Epithelial cell of proximal tubule (primary cell): ENCODE results near the gene ZNF565. TPM values are rescaled to one million over a fixed set of nuclear protein-coding genes. Genes with fewer than 3 reads are reported as not detected.
"Not testable (repeated sequence)": the region's sequence is repeated elsewhere in the genome, so short reads cannot be mapped to it uniquely, and the experiment has no call there.

ENCODE experiments used
- DNase-seq: peaks from one replicate; pipeline ENCODE4 v3.0.0-alpha.2; 2011; ENCODE audit warnings: low read depth
- H3K4me3 ChIP-seq: 2 replicates; pipeline ENCODE4 v1.5.1; 2011; ENCODE audit warnings: low read depth, mild to moderate bottlenecking, low read length
- total RNA-seq: library from RNA; depleted of rRNA; stranded (reverse); fragments of >200 nt; gene quantifications from 2 replicates; pipeline ENCODE4 v1.2.3, GENCODE V29; 2015
- TF ChIP-seq, protein P1 (sequence below): conservative IDR thresholded peaks from 2 replicates; pipeline ENCODE4 v1.5.1; 2012; ENCODE audit warnings: low read depth, mild to moderate bottlenecking, low read length

The ZNF565 gene
- total RNA-seq, 1 donor from 2014 or later: 0.98 TPM

DNA sequence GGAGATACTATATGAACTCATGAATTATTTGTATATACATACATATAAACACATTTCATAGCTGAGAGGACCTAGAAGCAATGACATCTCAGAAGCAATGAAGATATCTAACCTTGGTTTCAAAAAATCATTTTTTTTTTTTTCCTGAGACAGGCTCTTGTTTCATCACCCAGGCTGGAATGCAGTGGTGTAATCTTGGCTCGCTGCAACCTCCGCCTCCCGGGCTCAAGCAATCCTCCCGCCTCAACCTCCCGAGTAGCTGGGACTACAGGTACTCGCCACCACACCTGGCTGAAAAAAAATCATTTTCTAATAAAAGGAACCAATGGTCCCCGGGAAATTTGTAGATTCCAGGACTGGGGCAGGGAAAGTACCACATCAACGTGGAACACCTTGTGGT, 4.0 kb downstream of the ZNF565 start:
- TF ChIP-seq, protein P1, sequence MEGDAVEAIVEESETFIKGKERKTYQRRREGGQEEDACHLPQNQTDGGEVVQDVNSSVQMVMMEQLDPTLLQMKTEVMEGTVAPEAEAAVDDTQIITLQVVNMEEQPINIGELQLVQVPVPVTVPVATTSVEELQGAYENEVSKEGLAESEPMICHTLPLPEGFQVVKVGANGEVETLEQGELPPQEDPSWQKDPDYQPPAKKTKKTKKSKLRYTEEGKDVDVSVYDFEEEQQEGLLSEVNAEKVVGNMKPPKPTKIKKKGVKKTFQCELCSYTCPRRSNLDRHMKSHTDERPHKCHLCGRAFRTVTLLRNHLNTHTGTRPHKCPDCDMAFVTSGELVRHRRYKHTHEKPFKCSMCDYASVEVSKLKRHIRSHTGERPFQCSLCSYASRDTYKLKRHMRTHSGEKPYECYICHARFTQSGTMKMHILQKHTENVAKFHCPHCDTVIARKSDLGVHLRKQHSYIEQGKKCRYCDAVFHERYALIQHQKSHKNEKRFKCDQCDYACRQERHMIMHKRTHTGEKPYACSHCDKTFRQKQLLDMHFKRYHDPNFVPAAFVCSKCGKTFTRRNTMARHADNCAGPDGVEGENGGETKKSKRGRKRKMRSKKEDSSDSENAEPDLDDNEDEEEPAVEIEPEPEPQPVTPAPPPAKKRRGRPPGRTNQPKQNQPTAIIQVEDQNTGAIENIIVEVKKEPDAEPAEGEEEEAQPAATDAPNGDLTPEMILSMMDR: no peak
- no peak for DNase-seq
- H3K4me3 ChIP-seq: no peak overlapping the region

DNA sequence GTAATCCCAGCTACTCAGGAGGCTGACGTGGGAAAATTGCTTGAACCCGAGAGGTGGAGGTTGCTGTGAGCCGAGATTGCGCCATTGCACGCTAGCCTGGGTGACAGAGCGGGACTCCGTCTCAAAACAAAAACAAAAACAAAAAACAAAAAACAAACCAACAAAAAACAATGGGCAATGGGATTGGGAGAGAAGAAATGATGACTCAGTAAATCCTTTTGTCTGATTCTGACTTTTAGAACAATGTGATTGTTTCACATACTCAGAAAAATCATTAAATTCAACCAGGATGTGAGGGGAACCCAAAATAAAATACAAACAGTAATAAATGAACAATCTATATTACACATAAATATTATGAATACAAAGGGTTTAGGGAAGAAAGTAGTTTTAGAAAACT, 5.1 kb downstream of the ZNF565 start:
- TF ChIP-seq, protein P1: no peak
- no peak for DNase-seq
- no peak overlapping the region for H3K4me3 ChIP-seq

DNA sequence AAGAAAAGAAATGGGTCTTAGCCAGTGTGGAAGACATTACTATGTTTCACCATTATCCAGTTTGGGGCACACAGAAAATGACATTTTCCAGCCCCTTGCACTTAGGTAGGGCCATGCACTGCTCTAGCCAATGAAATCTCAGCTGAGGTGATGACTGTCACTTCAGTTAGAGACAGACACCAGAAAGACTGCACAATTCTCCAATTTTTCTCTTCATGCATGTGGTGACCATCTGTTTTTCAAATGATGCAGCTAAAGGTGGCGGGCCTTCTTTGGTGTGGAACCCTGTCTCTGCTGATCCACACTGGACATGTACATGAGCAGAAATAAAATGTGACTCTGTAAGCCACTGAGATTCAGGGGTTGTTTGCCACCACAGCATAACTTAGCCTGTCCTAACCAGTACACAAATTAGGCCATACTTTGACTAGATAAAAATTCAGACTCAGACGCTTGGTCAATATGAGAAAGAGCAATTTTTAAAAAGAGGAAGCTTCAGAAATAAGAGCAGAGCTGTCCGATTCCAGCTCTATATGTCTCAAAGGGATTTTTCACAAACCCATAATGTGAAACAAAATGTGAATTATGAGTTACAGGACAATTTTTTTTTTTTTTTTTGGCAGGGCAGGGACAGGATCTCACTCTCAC, 6.7 kb downstream of the ZNF565 start:
- no peak overlapping the region for H3K4me3 ChIP-seq
- TF ChIP-seq, protein P1: no peak
- no peak for DNase-seq

DNA sequence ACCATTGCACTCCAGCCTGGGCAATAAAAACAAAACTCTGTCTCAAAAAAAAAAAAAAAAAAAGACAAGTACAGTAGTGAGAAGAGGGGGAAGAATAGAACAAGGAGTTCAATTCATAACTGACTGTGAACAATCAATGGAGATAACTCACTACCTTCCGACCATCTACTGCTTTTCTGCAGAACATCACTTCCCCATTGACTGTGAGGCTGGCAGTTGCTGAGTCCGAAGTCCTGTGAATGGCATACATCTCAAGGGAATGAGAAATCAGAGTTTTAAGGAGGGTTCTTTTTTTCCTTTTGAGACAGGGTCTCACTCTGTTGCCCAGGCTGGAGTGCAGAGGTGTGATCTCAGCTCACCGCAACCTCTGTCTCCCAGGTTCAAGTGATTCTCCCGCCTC, 11.2 kb downstream of the ZNF565 start:
- DNase-seq: no peak
- no peak overlapping the region for H3K4me3 ChIP-seq
- TF ChIP-seq, protein P1: no peak

DNA sequence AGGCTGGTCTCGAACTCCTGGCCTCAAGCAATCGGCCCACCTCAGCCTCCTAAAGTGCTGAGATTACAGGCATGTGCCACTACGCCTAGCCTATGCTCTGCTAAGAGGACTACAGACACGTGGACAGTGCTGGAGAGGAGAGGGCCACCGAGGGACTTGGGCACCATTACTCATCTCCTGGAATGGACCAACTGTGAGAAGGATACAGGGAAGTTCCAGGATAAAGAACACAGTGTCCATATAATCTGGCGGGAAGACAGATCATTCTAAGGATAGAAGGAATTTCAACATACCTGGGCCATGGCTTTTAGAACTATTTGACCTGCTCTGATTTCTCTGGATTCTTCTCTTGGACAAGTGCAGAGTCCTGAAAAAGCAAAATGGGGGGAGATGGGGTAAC, 12.8 kb downstream of the ZNF565 start:
- H3K4me3 ChIP-seq: no peak overlapping the region
- no peak for DNase-seq
- TF ChIP-seq, protein P1: no peak

DNA sequence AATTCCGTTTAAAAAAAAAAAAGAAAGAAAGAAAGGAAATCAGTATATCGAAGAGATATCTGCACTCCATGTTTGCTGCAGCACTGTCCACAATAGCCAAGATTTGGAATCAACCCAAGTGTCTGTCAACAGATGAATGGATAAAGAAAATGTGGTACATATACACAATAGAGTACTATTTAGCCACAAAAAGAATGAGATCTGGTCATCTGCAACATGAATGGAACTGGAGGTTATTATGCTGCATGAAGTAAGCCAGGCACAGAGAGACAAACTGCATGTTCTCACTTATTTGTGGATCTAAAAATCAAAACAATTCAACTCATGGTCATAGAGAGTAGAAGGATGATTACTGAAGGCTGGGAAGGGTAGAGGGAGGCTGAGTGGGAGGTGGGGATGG, 16.3 kb downstream of the ZNF565 start:
- H3K4me3 ChIP-seq: no peak overlapping the region
- DNase-seq: no peak
- TF ChIP-seq, protein P1: no peak

DNA sequence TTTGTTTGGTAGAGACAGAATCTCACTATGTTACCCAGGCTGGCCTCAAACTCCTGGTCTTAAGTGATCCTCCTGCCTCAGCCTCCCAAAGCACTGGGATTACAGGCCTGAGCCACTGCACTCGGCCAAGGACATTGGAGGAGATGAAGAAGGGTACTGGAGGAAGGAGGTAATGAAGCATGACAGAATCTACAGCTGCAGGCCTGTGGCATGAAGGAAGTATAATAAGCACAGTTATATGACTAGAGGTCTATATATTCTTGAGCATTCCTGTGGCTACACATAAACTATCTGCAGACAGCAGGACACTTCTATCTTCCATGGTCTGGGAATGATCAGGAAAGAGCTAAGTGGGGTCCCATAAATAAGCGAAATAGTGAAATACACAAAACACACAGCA, 18.2 kb downstream of the ZNF565 start:
- TF ChIP-seq, protein P1: no peak
- H3K4me3 ChIP-seq: no peak overlapping the region
- DNase-seq: no peak

DNA sequence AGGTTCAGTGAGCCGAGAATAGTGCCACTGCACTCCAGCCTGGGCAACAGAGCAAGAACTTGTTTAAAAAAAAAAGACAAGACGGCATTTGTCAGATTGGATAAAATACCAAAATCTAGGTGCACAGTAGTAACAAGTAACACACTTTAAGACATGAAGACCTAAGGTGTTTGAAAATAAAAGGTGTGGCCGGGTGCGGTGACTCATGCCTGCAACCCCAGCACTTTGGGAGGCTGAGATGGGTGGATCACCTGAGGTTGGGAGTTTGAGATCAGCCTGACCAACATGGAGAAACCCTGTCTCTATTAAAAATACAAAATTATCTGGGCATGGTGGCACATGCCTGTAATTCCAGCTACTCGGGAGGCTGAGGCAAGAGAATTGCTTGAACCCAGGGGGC, 27.7 kb downstream of the ZNF565 start:
- not testable (repeated sequence) for DNase-seq

More for the DNA sequence above, 27.7 kb downstream of the ZNF565 start:
- H3K4me3 ChIP-seq: not testable (repeated sequence)
